Measurements from ENCODE around the gene SLC26A11. TPM values are rescaled to one million over a fixed set of nuclear protein-coding genes. Genes with fewer than 3 reads are reported as not detected.

SLC26A11 gene
- total RNA-seq, 2 experiments from 2014 or later = 1.6 to 1.7 TPM

GRCh38 chr17:80262775-80263244 lies 42.6 kb downstream of the SLC26A11 start:
- Mint-ChIP-seq H3K9me3 (peaks cover 1% of the 10 kb centered on the region), H3K4me1 (ENCODE audit: low read depth) (peaks cover 54% of the 10 kb centered on the region), H3K27me3 (no peaks in the 10 kb centered on the region), H3K4me3 (peak overlapping the region; percentile 89), H3K27ac (peak overlapping the region; percentile 89), H3K36me3 (ENCODE audit: low read depth) (peaks cover 24% of the 10 kb centered on the region)
- TF ChIP-seq CTCF (IDR thresholded peaks at IDR 0.05) = no peak
- POLR2A ChIA-PET = interaction anchor here (0.6 to 4.8 kb wide), 7 partner anchors 8 to 117 kb away, joined by 3 to 30 read pairs (median 3); no protein-coding TSS in a partner anchor
- ATAC-seq = no peak
- intact Hi-C loops (cut with micrococcal nuclease) = no loop called here
- no peak for DNase-seq
- CTCF ChIA-PET = interaction anchor here (0.8 to 1.4 kb wide), 2 partner anchors 66 to 67 kb away, joined by 3 read pairs; no protein-coding TSS in a partner anchor

- CTCF ChIA-PET = interaction anchor here (1.2 to 1.4 kb wide), 4 partner anchors 9 to 162 kb away, joined by 3 to 6 read pairs (median 4); partner anchors contain the start of gene GAA
- POLR2A ChIA-PET = interaction anchor here (0.6 to 4.8 kb wide), 9 partner anchors 9 to 191 kb away, joined by 3 to 30 read pairs (median 5); no protein-coding TSS in a partner anchor
Measured at GRCh38 chr17:80263253-80264204, 43.3 kb downstream of the SLC26A11 start.

GRCh38 chr17:80264205-80265075 lies 44.2 kb downstream of the SLC26A11 start:
- Mint-ChIP-seq H3K9me3 (peaks cover 1% of the 10 kb centered on the region), H3K36me3 (ENCODE audit: low read depth) (peaks cover 27% of the 10 kb centered on the region), H3K27me3 (no peaks in the 10 kb centered on the region), H3K4me3 (peak overlapping the region; percentile 89), H3K4me1 (ENCODE audit: low read depth) (peaks cover 40% of the 10 kb centered on the region), H3K27ac (peak overlapping the region; percentile 89)
- ATAC-seq = peak; percentile 32
- TF ChIP-seq CTCF (IDR thresholded peaks at IDR 0.05) = no peak
- POLR2A ChIA-PET = interaction anchor here (0.6 to 4.8 kb wide), 10 partner anchors 8 to 190 kb away, joined by 3 to 30 read pairs (median 6); no protein-coding TSS in a partner anchor
- intact Hi-C loops (cut with micrococcal nuclease) = no loop called here
- DNase-seq = peak; percentile 85
- CTCF ChIA-PET = interaction anchor here (1.2 to 1.3 kb wide), 4 partner anchors 10 to 163 kb away, joined by 3 to 6 read pairs (median 4); partner anchors contain the start of gene GAA

More at GRCh38 chr17:80263253-80264204, 43.3 kb downstream of the SLC26A11 start:
- H3K4me3 Mint-ChIP-seq = peak overlapping the region; percentile 89
- DNase-seq (peak; percentile 98), ATAC-seq (peak; percentile 40)
- H3K9me3 Mint-ChIP-seq = peaks cover 1% of the 10 kb centered on the region
- H3K36me3 Mint-ChIP-seq (ENCODE audit: low read depth) = peaks cover 27% of the 10 kb centered on the region
- intact Hi-C loops (cut with micrococcal nuclease) = no loop called here
- peak overlapping the region; percentile 89 for H3K27ac Mint-ChIP-seq
- no peak for TF ChIP-seq CTCF (IDR thresholded peaks at IDR 0.05)
- H3K27me3 Mint-ChIP-seq = no peaks in the 10 kb centered on the region
- peaks cover 49% of the 10 kb centered on the region for H3K4me1 Mint-ChIP-seq (ENCODE audit: low read depth)

GRCh38 chr17:80265205-80266068 lies 45.2 kb downstream of the SLC26A11 start:
- ATAC-seq (peak; percentile 43), DNase-seq (peak; percentile 90)
- H3K36me3 Mint-ChIP-seq (ENCODE audit: low read depth) = peaks cover 27% of the 10 kb centered on the region
- peaks cover 1% of the 10 kb centered on the region for H3K9me3 Mint-ChIP-seq
- H3K4me3 Mint-ChIP-seq = peak overlapping the region; percentile 89
- intact Hi-C loops (cut with micrococcal nuclease) = no loop called here
- ChIA-PET POLR2A (interaction anchor here (0.6 to 4.8 kb wide), 13 partner anchors 8 to 119 kb away, joined by 3 to 30 read pairs (median 5); partner anchors contain the start of genes EIF4A3 and SGSH), CTCF (interaction anchor here (1.3 kb wide), 2 partner anchors 10 to 69 kb away, joined by 3 to 4 read pairs; no protein-coding TSS in a partner anchor)
- H3K4me1 Mint-ChIP-seq (ENCODE audit: low read depth) = peaks cover 35% of the 10 kb centered on the region
- no peak for TF ChIP-seq CTCF (IDR thresholded peaks at IDR 0.05)
- no peaks in the 10 kb centered on the region for H3K27me3 Mint-ChIP-seq
- peak overlapping the region; percentile 89 for H3K27ac Mint-ChIP-seq
